HepG2 (cell line): Measurements from ENCODE around the gene CCDC85C. TPM values are rescaled to one million over a fixed set of nuclear protein-coding genes. Genes with fewer than 3 reads are reported as not detected.

Experiments used
- ARNT2 ChIP-seq: sonication (generic); formaldehyde crosslinking; IDR thresholded peaks from 2 replicates; pipeline ENCODE4 v1.8.0; 2022; ENCODE audit warnings: mild to moderate bottlenecking, low read depth, missing genetic modification reagents, moderate library complexity
- ETS1 ChIP-seq: sonication (generic); formaldehyde crosslinking; IDR thresholded peaks from 2 replicates; pipeline ENCODE4 v1.4.0; 2020; ENCODE audit warnings: missing genetic modification reagents
- KDM5B ChIP-seq: sonication (generic); formaldehyde crosslinking; IDR thresholded peaks from 2 replicates; pipeline ENCODE4 v1.4.0; 2020; ENCODE audit warnings: missing genetic modification reagents, mild to moderate bottlenecking, borderline replicate concordance
- MAX ChIP-seq: IDR thresholded peaks from 2 replicates; pipeline ENCODE4 v1.6.1; 2012; ENCODE audit warnings: inconsistent platforms
- MEIS1 ChIP-seq: sonication (generic); formaldehyde crosslinking; IDR thresholded peaks from 2 replicates; pipeline ENCODE4 v1.9.0; 2021; ENCODE audit warnings: mild to moderate bottlenecking, missing genetic modification reagents, moderate library complexity, borderline replicate concordance
- MLLT10 ChIP-seq: sonication (generic); formaldehyde crosslinking; IDR thresholded peaks from 2 replicates; pipeline ENCODE4 v1.4.0; 2020; ENCODE audit warnings: missing genetic modification reagents
- NCOA5 ChIP-seq: sonication (generic); formaldehyde crosslinking; IDR thresholded peaks from 2 replicates; pipeline ENCODE4 v1.4.0; 2020; ENCODE audit warnings: missing genetic modification reagents
- NFATC3 ChIP-seq: sonication (generic); formaldehyde crosslinking; IDR thresholded peaks from 2 replicates; pipeline ENCODE4 v1.5.1; 2020; ENCODE audit warnings: mild to moderate bottlenecking, missing genetic modification reagents
- RXRA ChIP-seq: sonication (generic); formaldehyde crosslinking; IDR thresholded peaks from 2 replicates; pipeline ENCODE4 v1.5.1; 2020; ENCODE audit warnings: missing genetic modification reagents
- TEAD2 ChIP-seq: sonication (generic); formaldehyde crosslinking; IDR thresholded peaks from 2 replicates; pipeline ENCODE4 v1.9.0; 2021; ENCODE audit warnings: missing genetic modification reagents
- ZBTB40 ChIP-seq, 2 experiments: fragments of 450-650 bp in 1 of 2; sonication (generic) in 1 of 2; formaldehyde crosslinking in 1 of 2; IDR thresholded peaks; 2 replicates each; pipeline versions ENCODE4 v1.6.1 to v1.8.0; 2016 to 2022; ENCODE audit warnings: antibody characterized with exemption in 1 of 2, mild to moderate bottlenecking in 1 of 2, missing genetic modification reagents in 1 of 2
- ZFP91 ChIP-seq: sonication (generic); formaldehyde crosslinking; IDR thresholded peaks from 2 replicates; pipeline ENCODE4 v1.9.0; 2022; ENCODE audit warnings: missing genetic modification reagents, mild to moderate bottlenecking, borderline replicate concordance
- ZIK1 ChIP-seq: sonication (generic); formaldehyde crosslinking; IDR thresholded peaks from 2 replicates; pipeline ENCODE4 v1.5.0; 2020; ENCODE audit warnings: mild to moderate bottlenecking, low read depth, missing genetic modification reagents, borderline replicate concordance
- ZNF101 ChIP-seq: sonication (generic); formaldehyde crosslinking; IDR thresholded peaks from 2 replicates; pipeline ENCODE4 v1.4.0; 2020; ENCODE audit warnings: mild to moderate bottlenecking, low read depth, missing genetic modification reagents, borderline replicate concordance
- ZNF430 ChIP-seq: sonication (generic); formaldehyde crosslinking; IDR thresholded peaks from 2 replicates; pipeline ENCODE4 v1.9.0; 2021; ENCODE audit warnings: mild to moderate bottlenecking, missing genetic modification reagents
- ZNF670 ChIP-seq: sonication (generic); formaldehyde crosslinking; IDR thresholded peaks from 2 replicates; pipeline ENCODE4 v1.8.0; 2022; ENCODE audit warnings: mild to moderate bottlenecking, missing genetic modification reagents, borderline replicate concordance
- polyA plus RNA-seq, 8 experiments: library from polyadenylated mRNA; depleted of rRNA in 3 of 8; stranded (reverse) in 7 of 8; unstranded in 1 of 8; fragments of >200 nt; fragmentation: Illumina TruSeq in 4 of 8; extraction: Trizol in 4 of 8; gene quantifications; 2 replicates each; pipeline versions ENCODE4 v1.2.1 to v1.2.3, GENCODE V29; 2011 to 2016; ENCODE audit warnings: low read depth in 4 of 8, missing spikeins in 1 of 8, mixed read lengths in 1 of 8; ENCODE audit not compliant: insufficient read depth in 1 of 8
- total RNA-seq, 5 experiments: library from RNA; depleted of rRNA; stranded (reverse); fragments of >200 nt; fragmentation: Illumina TruSeq; extraction: Trizol; gene quantifications; 2 replicates each; pipeline ENCODE4 v1.2.3, GENCODE V29; 2016; ENCODE audit warnings: low read depth in 1 of 5

The CCDC85C gene
- total and polyA plus RNA-seq, 2 of the 13 experiments (the other 11 are each of a cell fraction or from before 2014, with no cell fraction given) = 18.8 to 43.8 TPM

DNA sequence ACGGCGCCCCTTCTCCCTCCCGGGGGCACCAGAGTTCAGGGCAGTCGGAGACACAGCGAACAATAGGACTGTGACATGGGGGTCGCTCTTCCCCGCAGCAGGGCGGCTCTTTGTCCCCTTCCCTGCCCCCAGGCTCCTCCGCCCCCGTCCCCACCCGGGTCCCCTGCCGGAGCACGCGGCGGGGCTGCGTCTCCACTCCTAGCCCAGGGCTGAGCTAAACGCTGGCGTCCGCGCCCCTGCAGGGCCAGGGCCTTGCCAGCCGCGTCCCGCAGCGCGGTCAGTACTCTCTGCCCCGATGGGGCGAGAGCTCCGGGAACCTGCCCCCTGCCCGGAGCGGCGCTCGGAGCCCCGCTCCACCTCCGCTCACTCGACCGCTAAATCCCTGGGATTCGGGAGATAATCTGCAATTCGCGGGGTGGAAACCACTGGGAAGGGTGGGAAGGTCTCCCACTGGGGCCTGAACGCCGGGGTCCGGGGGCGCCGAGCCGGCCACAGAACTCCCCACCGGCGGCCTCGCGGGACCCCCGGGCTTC lies 825 bp upstream of the CCDC85C start (continued):
- TF ChIP-seq ARNT2 (CRISPR knock-in tag) = peak; percentile 12; the same call in 1 of the 2 replicates
- 0 out of 2 replicates have a peak, but pooled peaks have one; percentile 17 for TF ChIP-seq MEIS1 (CRISPR knock-in tag)
- no peak for TF ChIP-seq ZNF101 (CRISPR knock-in tag)
- no peak for TF ChIP-seq NCOA5 (CRISPR knock-in tag)
- no peak for TF ChIP-seq ZBTB40 (IDR thresholded peaks at IDR 0.05)
- no peak for TF ChIP-seq ZBTB40 (CRISPR knock-in tag; IDR thresholded peaks at IDR 0.05)
- no peak for TF ChIP-seq MLLT10 (CRISPR knock-in tag)
- TF ChIP-seq ZFP91 (CRISPR knock-in tag) = peak; percentile 96; the same call in 1 of the 2 replicates
- no peak for TF ChIP-seq MAX
- 0 out of 2 replicates have a peak, but pooled peaks have one; percentile 43 for TF ChIP-seq ETS1 (CRISPR knock-in tag)
- no peak for TF ChIP-seq TEAD2
- TF ChIP-seq NFATC3 = no peak
- peak; percentile 47 for TF ChIP-seq KDM5B (CRISPR knock-in tag)
- no peak for TF ChIP-seq ZNF430 (CRISPR knock-in tag)
- TF ChIP-seq ZIK1 (CRISPR knock-in tag) = no peak
- TF ChIP-seq ZNF670 (CRISPR knock-in tag) = peak; percentile 56; the same call in 1 of the 2 replicates
- TF ChIP-seq RXRA (CRISPR knock-in tag) = no peak; the same call in 1 of the 2 replicates
